Measurements from ENCODE around the gene MEX3D.

DNA sequence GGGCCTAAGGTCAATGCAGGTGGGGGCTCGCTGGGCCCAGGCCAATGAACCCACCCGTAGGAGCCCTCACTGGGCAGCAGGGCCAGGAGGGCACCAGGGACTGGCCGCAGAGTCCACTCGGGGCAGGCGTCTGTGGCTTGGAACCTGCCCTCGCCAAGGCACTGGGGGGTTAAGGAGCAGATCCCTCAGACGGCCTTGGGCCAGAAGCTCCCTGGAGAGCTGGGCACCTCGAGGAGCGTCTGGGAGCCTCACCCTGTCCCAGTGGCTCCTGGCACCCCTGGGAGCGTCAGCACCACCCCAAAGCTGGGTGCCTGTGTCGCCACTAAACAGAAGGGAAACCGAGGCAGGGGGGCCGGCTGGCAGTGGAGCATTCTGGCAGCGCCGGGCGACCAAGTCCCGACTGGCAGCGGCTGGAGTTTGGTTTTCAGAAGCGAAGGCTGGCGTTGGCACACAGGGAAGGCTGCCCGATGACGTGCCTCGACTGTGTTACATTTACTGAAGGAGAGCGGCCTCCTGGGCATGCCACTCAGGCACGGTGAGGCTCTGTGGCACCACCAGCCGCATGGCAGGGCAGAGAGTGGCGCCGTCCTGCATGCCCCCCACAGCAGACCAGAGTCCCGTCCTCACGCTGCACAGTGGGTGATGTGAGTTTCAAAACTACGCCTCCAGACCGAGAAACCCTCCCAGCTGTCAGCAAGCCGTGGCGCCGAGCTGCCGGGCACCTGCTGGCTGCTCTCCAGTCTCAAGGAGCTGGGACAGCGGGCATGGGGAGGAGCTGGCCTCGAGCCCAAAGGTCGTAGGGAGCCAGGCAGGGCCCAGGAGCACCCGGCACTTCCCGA is 9.2 kb upstream of the MEX3D start:
- TF ChIP-seq, protein P1, sequence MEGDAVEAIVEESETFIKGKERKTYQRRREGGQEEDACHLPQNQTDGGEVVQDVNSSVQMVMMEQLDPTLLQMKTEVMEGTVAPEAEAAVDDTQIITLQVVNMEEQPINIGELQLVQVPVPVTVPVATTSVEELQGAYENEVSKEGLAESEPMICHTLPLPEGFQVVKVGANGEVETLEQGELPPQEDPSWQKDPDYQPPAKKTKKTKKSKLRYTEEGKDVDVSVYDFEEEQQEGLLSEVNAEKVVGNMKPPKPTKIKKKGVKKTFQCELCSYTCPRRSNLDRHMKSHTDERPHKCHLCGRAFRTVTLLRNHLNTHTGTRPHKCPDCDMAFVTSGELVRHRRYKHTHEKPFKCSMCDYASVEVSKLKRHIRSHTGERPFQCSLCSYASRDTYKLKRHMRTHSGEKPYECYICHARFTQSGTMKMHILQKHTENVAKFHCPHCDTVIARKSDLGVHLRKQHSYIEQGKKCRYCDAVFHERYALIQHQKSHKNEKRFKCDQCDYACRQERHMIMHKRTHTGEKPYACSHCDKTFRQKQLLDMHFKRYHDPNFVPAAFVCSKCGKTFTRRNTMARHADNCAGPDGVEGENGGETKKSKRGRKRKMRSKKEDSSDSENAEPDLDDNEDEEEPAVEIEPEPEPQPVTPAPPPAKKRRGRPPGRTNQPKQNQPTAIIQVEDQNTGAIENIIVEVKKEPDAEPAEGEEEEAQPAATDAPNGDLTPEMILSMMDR (IDR thresholded peaks at IDR 0.05), result no peak
- no peak for TF ChIP-seq ZFX (IDR thresholded peaks at IDR 0.05; ENCODE audit: borderline replicate concordance)
